ENCODE results near the gene TMEM164.

- TF ChIP-seq CTCF (IDR thresholded peaks at IDR 0.05; ENCODE audit: insufficient read depth, low read depth, low read length) (no peak), EZH2 (IDR thresholded peaks at IDR 0.05; ENCODE audit: insufficient read depth, low read length) (no peak)
Observed at GRCh38 chrX:110070970-110071369, 68.1 kb downstream of the TMEM164 start.
